Sigmoid colon (tissue), 4 donors: ENCODE results near the gene MYO1F.

ENCODE experiments used
- POLR2AphosphoS5 ChIP-seq, 4 donors: sonication (generic); formaldehyde crosslinking; IDR thresholded peaks; one replicate each; pipeline ENCODE4 v1.6.1; 2017; ENCODE audit warnings: antibody characterized with exemption in 4 of 4
- TF ChIP-seq, protein P1 (sequence below), 4 experiments: fragments of 450-650 bp in 3 of 4; fragments of 200-600 bp in 1 of 4; IDR thresholded peaks; one replicate each; pipeline ENCODE4 v1.5.1; 2016 to 2019; ENCODE audit warnings: antibody characterized with exemption in 4 of 4, mild to moderate bottlenecking in 3 of 4, moderate library complexity in 2 of 4

DNA sequence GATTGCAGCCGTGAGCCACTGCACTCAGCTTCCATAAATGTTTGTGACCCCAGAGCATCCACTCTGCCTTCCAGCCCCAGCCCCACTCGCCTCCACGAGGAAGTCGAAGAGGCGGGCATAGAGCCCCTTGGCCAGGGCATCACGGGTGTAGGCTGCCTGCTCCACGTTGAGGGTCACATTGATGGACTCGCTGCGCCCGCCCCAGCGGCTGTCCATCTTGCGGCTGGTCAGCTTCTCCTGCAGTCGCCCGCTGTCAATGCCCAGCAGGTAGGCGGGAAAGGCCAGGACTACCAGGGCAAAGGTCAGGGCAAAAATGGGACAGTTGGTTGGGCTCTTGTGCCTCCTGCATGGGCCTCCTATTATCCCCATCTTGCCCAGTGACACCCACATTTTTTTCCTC is 27.2 kb downstream of the MYO1F start:
- TF ChIP-seq, protein P1, sequence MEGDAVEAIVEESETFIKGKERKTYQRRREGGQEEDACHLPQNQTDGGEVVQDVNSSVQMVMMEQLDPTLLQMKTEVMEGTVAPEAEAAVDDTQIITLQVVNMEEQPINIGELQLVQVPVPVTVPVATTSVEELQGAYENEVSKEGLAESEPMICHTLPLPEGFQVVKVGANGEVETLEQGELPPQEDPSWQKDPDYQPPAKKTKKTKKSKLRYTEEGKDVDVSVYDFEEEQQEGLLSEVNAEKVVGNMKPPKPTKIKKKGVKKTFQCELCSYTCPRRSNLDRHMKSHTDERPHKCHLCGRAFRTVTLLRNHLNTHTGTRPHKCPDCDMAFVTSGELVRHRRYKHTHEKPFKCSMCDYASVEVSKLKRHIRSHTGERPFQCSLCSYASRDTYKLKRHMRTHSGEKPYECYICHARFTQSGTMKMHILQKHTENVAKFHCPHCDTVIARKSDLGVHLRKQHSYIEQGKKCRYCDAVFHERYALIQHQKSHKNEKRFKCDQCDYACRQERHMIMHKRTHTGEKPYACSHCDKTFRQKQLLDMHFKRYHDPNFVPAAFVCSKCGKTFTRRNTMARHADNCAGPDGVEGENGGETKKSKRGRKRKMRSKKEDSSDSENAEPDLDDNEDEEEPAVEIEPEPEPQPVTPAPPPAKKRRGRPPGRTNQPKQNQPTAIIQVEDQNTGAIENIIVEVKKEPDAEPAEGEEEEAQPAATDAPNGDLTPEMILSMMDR (IDR thresholded peaks at IDR 0.05), result no peak
- TF ChIP-seq POLR2AphosphoS5 (IDR thresholded peaks at IDR 0.05), result no peak
